WTC11 (cell line): Measurements from ENCODE around the gene TMA7. TPM values are rescaled to one million over a fixed set of nuclear protein-coding genes. Genes with fewer than 3 reads are reported as not detected.
A peak's percentile ranks its signal among the peaks of the same experiment; 100 is the strongest.

Source experiments
- EMX1 ChIP-seq: fragments of 250-450 bp; sonication (Bioruptor Pico); IDR thresholded peaks from 2 replicates; pipeline ENCODE4 v1.8.0; 2021; ENCODE audit warnings: mild to moderate bottlenecking
- ESRRA ChIP-seq: sonication (generic); formaldehyde crosslinking; IDR thresholded peaks from 2 replicates; pipeline ENCODE4 v1.8.1; 2022; ENCODE audit warnings: mild to moderate bottlenecking, missing genetic modification reagents, borderline replicate concordance
- ETV6 ChIP-seq: sonication (generic); formaldehyde crosslinking; IDR thresholded peaks from 2 replicates; pipeline ENCODE4 v1.8.1; 2022; ENCODE audit warnings: mild to moderate bottlenecking, missing genetic modification reagents
- GTF2I ChIP-seq: fragments of 250-450 bp; sonication (Bioruptor Pico); conservative IDR thresholded peaks from 2 replicates; pipeline ENCODE4 v1.4.0; 2021; ENCODE audit warnings: mild to moderate bottlenecking
- JUN ChIP-seq: sonication (generic); formaldehyde crosslinking; IDR thresholded peaks from 2 replicates; pipeline ENCODE4 v1.8.0; 2023; ENCODE audit warnings: mild to moderate bottlenecking, missing genetic modification reagents
- NFATC4 ChIP-seq: fragments of 250-450 bp; sonication (Bioruptor Pico); IDR thresholded peaks from 2 replicates; pipeline ENCODE4 v1.9.0; 2021; ENCODE audit warnings: mild to moderate bottlenecking
- RORB ChIP-seq: fragments of 250-450 bp; sonication (Bioruptor Pico); IDR thresholded peaks from 2 replicates; pipeline ENCODE4 v1.9.0; 2021; ENCODE audit warnings: mild to moderate bottlenecking
- SP1 ChIP-seq: sonication (generic); formaldehyde crosslinking; conservative IDR thresholded peaks from 2 replicates; pipeline ENCODE4 v1.8.1; 2022; ENCODE audit warnings: missing genetic modification reagents
- ZNF219 ChIP-seq: sonication (generic); formaldehyde crosslinking; IDR thresholded peaks from 2 replicates; pipeline ENCODE4 v1.8.0; 2023; ENCODE audit warnings: missing genetic modification reagents, mild to moderate bottlenecking, borderline replicate concordance
- ZNF423 ChIP-seq: fragments of 250-450 bp; sonication (Bioruptor Pico); IDR thresholded peaks from 2 replicates; pipeline ENCODE4 v2.1.2; 2022; ENCODE audit warnings: mild to moderate bottlenecking, moderate library complexity
- total RNA-seq: library from RNA; stranded (reverse); gene quantifications from 3 replicates; pipeline ENCODE4 v1.2.3, GENCODE V29; 2021
- TF ChIP-seq, protein P1 (sequence below): sonication (generic); formaldehyde crosslinking; IDR thresholded peaks from 2 replicates; pipeline ENCODE4 v1.8.1; 2023; ENCODE audit warnings: mild to moderate bottlenecking, moderate library complexity, missing genetic modification reagents
- TF ChIP-seq, protein P2 (sequence below): sonication (generic); formaldehyde crosslinking; IDR thresholded peaks from 2 replicates; pipeline ENCODE4 v1.8.1; 2023; ENCODE audit warnings: mild to moderate bottlenecking, missing genetic modification reagents
- TF ChIP-seq, protein P3 (sequence below): sonication (generic); formaldehyde crosslinking; IDR thresholded peaks from 2 replicates; pipeline ENCODE4 v1.8.0; 2022; ENCODE audit warnings: missing genetic modification reagents
- TF ChIP-seq, protein P4 (sequence below): sonication (generic); formaldehyde crosslinking; IDR thresholded peaks from 2 replicates; pipeline ENCODE4 v1.8.0; 2022; ENCODE audit warnings: mild to moderate bottlenecking, missing genetic modification reagents
- TF ChIP-seq, protein P5 (sequence below): sonication (generic); formaldehyde crosslinking; IDR thresholded peaks from 2 replicates; pipeline ENCODE4 v1.8.0; 2023; ENCODE audit warnings: missing genetic modification reagents
- TF ChIP-seq, protein P6 (sequence below): sonication (generic); formaldehyde crosslinking; IDR thresholded peaks from 2 replicates; pipeline ENCODE4 v1.8.0; 2022; ENCODE audit warnings: mild to moderate bottlenecking, missing genetic modification reagents
- TF ChIP-seq, protein P7 (sequence below): sonication (generic); formaldehyde crosslinking; IDR thresholded peaks from 2 replicates; pipeline ENCODE4 v1.8.0; 2022; ENCODE audit warnings: mild to moderate bottlenecking, missing genetic modification reagents
- TF ChIP-seq, protein P8 (sequence below): sonication (generic); formaldehyde crosslinking; conservative IDR thresholded peaks from 2 replicates; pipeline ENCODE4 v1.8.1; 2023; ENCODE audit warnings: mild to moderate bottlenecking, low read depth, missing genetic modification reagents, moderate library complexity
- TF ChIP-seq, protein P9 (sequence below): fragments of 200-600 bp; IDR thresholded peaks from 2 replicates; pipeline ENCODE4 v1.8.0; 2022; ENCODE audit warnings: antibody characterized with exemption
- TF ChIP-seq, protein P10 (sequence below): fragments of 250-450 bp; sonication (Bioruptor Pico); IDR thresholded peaks from 2 replicates; pipeline ENCODE4 v1.8.0; 2021; ENCODE audit warnings: mild to moderate bottlenecking

The TMA7 gene
- total RNA-seq, 1 experiment from 2014 or later: 318 TPM

DNA sequence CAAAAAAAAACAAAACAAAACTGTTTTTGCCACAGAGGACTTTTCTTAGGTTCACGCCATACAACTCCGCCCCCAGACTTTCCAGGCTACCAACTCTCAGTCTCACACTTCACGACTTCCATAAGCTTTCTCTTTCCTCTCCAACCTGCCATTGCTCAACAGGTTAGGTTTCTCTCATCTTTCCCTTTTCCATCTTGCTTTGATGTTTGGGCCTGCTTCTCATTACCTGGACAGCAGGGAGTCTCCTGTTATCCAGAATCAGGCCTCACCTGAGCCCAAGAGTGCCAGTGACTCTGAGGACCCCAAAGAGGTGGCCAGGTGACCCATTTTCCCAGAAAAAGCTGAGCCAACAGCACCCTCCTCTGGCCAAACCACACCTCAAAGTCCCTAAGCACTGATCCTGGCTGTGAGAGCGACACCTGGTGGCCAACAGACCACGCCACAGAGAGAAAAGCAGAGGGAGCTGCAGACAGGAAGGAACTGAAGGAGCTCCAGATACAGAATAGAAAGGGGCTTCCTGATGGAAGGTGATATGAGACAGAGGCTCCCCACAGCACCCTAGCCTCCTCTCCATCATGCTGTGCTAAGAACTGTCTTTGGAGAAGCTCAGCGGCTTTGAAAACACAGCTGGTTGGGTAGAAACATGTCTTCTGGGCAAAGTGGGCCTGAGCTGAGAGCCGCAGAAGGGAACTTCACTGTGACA, 4.1 kb upstream of the TMA7 start (continued):
- no peak for TF ChIP-seq EMX1 (CRISPR knock-in tag)
- TF ChIP-seq, protein P1, sequence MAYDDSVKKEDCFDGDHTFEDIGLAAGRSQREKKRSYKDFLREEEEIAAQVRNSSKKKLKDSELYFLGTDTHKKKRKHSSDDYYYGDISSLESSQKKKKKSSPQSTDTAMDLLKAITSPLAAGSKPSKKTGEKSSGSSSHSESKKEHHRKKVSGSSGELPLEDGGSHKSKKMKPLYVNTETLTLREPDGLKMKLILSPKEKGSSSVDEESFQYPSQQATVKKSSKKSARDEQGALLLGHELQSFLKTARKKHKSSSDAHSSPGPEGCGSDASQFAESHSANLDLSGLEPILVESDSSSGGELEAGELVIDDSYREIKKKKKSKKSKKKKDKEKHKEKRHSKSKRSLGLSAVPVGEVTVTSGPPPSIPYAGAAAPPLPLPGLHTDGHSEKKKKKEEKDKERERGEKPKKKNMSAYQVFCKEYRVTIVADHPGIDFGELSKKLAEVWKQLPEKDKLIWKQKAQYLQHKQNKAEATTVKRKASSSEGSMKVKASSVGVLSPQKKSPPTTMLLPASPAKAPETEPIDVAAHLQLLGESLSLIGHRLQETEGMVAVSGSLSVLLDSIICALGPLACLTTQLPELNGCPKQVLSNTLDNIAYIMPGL (CRISPR knock-in tag): no peak
- TF ChIP-seq, protein P2, sequence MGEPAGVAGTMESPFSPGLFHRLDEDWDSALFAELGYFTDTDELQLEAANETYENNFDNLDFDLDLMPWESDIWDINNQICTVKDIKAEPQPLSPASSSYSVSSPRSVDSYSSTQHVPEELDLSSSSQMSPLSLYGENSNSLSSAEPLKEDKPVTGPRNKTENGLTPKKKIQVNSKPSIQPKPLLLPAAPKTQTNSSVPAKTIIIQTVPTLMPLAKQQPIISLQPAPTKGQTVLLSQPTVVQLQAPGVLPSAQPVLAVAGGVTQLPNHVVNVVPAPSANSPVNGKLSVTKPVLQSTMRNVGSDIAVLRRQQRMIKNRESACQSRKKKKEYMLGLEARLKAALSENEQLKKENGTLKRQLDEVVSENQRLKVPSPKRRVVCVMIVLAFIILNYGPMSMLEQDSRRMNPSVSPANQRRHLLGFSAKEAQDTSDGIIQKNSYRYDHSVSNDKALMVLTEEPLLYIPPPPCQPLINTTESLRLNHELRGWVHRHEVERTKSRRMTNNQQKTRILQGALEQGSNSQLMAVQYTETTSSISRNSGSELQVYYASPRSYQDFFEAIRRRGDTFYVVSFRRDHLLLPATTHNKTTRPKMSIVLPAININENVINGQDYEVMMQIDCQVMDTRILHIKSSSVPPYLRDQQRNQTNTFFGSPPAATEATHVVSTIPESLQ (CRISPR knock-in tag): no peak
- TF ChIP-seq, protein P3, sequence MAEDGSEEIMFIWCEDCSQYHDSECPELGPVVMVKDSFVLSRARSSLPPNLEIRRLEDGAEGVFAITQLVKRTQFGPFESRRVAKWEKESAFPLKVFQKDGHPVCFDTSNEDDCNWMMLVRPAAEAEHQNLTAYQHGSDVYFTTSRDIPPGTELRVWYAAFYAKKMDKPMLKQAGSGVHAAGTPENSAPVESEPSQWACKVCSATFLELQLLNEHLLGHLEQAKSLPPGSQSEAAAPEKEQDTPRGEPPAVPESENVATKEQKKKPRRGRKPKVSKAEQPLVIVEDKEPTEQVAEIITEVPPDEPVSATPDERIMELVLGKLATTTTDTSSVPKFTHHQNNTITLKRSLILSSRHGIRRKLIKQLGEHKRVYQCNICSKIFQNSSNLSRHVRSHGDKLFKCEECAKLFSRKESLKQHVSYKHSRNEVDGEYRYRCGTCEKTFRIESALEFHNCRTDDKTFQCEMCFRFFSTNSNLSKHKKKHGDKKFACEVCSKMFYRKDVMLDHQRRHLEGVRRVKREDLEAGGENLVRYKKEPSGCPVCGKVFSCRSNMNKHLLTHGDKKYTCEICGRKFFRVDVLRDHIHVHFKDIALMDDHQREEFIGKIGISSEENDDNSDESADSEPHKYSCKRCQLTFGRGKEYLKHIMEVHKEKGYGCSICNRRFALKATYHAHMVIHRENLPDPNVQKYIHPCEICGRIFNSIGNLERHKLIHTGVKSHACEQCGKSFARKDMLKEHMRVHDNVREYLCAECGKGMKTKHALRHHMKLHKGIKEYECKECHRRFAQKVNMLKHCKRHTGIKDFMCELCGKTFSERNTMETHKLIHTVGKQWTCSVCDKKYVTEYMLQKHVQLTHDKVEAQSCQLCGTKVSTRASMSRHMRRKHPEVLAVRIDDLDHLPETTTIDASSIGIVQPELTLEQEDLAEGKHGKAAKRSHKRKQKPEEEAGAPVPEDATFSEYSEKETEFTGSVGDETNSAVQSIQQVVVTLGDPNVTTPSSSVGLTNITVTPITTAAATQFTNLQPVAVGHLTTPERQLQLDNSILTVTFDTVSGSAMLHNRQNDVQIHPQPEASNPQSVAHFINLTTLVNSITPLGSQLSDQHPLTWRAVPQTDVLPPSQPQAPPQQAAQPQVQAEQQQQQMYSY: peak; percentile 57
- TF ChIP-seq, protein P4, sequence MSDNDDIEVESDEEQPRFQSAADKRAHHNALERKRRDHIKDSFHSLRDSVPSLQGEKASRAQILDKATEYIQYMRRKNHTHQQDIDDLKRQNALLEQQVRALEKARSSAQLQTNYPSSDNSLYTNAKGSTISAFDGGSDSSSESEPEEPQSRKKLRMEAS: no peak
- TF ChIP-seq ZNF423 (CRISPR knock-in tag): 0 out of 2 replicates have a peak, but pooled peaks have one; percentile 28
- TF ChIP-seq SP1: no peak
- TF ChIP-seq, protein P5, sequence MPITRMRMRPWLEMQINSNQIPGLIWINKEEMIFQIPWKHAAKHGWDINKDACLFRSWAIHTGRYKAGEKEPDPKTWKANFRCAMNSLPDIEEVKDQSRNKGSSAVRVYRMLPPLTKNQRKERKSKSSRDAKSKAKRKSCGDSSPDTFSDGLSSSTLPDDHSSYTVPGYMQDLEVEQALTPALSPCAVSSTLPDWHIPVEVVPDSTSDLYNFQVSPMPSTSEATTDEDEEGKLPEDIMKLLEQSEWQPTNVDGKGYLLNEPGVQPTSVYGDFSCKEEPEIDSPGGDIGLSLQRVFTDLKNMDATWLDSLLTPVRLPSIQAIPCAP (CRISPR knock-in tag): no peak
- no peak for TF ChIP-seq GTF2I (CRISPR knock-in tag)
- TF ChIP-seq, protein P6, sequence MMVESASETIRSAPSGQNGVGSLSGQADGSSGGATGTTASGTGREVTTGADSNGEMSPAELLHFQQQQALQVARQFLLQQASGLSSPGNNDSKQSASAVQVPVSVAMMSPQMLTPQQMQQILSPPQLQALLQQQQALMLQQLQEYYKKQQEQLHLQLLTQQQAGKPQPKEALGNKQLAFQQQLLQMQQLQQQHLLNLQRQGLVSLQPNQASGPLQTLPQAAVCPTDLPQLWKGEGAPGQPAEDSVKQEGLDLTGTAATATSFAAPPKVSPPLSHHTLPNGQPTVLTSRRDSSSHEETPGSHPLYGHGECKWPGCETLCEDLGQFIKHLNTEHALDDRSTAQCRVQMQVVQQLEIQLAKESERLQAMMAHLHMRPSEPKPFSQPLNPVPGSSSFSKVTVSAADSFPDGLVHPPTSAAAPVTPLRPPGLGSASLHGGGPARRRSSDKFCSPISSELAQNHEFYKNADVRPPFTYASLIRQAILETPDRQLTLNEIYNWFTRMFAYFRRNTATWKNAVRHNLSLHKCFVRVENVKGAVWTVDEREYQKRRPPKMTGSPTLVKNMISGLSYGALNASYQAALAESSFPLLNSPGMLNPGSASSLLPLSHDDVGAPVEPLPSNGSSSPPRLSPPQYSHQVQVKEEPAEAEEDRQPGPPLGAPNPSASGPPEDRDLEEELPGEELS: no peak
- no peak for TF ChIP-seq ESRRA (CRISPR knock-in tag)
- TF ChIP-seq, protein P7, sequence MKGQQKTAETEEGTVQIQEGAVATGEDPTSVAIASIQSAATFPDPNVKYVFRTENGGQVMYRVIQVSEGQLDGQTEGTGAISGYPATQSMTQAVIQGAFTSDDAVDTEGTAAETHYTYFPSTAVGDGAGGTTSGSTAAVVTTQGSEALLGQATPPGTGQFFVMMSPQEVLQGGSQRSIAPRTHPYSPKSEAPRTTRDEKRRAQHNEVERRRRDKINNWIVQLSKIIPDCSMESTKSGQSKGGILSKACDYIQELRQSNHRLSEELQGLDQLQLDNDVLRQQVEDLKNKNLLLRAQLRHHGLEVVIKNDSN (CRISPR knock-in tag): peak; percentile 47; the same call in 1 of the 2 replicates
- TF ChIP-seq ZNF219: no peak
- TF ChIP-seq, protein P8, sequence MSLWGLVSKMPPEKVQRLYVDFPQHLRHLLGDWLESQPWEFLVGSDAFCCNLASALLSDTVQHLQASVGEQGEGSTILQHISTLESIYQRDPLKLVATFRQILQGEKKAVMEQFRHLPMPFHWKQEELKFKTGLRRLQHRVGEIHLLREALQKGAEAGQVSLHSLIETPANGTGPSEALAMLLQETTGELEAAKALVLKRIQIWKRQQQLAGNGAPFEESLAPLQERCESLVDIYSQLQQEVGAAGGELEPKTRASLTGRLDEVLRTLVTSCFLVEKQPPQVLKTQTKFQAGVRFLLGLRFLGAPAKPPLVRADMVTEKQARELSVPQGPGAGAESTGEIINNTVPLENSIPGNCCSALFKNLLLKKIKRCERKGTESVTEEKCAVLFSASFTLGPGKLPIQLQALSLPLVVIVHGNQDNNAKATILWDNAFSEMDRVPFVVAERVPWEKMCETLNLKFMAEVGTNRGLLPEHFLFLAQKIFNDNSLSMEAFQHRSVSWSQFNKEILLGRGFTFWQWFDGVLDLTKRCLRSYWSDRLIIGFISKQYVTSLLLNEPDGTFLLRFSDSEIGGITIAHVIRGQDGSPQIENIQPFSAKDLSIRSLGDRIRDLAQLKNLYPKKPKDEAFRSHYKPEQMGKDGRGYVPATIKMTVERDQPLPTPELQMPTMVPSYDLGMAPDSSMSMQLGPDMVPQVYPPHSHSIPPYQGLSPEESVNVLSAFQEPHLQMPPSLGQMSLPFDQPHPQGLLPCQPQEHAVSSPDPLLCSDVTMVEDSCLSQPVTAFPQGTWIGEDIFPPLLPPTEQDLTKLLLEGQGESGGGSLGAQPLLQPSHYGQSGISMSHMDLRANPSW: no peak
- TF ChIP-seq, protein P9, sequence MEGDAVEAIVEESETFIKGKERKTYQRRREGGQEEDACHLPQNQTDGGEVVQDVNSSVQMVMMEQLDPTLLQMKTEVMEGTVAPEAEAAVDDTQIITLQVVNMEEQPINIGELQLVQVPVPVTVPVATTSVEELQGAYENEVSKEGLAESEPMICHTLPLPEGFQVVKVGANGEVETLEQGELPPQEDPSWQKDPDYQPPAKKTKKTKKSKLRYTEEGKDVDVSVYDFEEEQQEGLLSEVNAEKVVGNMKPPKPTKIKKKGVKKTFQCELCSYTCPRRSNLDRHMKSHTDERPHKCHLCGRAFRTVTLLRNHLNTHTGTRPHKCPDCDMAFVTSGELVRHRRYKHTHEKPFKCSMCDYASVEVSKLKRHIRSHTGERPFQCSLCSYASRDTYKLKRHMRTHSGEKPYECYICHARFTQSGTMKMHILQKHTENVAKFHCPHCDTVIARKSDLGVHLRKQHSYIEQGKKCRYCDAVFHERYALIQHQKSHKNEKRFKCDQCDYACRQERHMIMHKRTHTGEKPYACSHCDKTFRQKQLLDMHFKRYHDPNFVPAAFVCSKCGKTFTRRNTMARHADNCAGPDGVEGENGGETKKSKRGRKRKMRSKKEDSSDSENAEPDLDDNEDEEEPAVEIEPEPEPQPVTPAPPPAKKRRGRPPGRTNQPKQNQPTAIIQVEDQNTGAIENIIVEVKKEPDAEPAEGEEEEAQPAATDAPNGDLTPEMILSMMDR: peak; percentile 93
- TF ChIP-seq ETV6 (CRISPR knock-in tag): no peak
- no peak for TF ChIP-seq JUN (CRISPR knock-in tag)
- no peak for TF ChIP-seq RORB
- no peak for TF ChIP-seq NFATC4 (CRISPR knock-in tag)
- TF ChIP-seq, protein P10, sequence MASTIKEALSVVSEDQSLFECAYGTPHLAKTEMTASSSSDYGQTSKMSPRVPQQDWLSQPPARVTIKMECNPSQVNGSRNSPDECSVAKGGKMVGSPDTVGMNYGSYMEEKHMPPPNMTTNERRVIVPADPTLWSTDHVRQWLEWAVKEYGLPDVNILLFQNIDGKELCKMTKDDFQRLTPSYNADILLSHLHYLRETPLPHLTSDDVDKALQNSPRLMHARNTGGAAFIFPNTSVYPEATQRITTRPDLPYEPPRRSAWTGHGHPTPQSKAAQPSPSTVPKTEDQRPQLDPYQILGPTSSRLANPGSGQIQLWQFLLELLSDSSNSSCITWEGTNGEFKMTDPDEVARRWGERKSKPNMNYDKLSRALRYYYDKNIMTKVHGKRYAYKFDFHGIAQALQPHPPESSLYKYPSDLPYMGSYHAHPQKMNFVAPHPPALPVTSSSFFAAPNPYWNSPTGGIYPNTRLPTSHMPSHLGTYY (CRISPR knock-in tag): 0 out of 2 replicates have a peak, but pooled peaks have one; percentile 53
- TF ChIP-seq, all 79 proteins: peak for 9
